Stimulated activated CD4-positive, alpha-beta T cell treated with anti-CD3 and anti-CD28 coated beads, TNF-alpha, amount 100 ng/mL, for 4 hours (primary cell): Measurements from ENCODE around the gene DDX20.

Experiments
- DNase-seq, 3 experiments: peaks; one replicate each; pipeline ENCODE4 v3.0.0-alpha.2; 2020; ENCODE audit warnings: low read depth in 3 of 3

The DDX20 gene, protein sequence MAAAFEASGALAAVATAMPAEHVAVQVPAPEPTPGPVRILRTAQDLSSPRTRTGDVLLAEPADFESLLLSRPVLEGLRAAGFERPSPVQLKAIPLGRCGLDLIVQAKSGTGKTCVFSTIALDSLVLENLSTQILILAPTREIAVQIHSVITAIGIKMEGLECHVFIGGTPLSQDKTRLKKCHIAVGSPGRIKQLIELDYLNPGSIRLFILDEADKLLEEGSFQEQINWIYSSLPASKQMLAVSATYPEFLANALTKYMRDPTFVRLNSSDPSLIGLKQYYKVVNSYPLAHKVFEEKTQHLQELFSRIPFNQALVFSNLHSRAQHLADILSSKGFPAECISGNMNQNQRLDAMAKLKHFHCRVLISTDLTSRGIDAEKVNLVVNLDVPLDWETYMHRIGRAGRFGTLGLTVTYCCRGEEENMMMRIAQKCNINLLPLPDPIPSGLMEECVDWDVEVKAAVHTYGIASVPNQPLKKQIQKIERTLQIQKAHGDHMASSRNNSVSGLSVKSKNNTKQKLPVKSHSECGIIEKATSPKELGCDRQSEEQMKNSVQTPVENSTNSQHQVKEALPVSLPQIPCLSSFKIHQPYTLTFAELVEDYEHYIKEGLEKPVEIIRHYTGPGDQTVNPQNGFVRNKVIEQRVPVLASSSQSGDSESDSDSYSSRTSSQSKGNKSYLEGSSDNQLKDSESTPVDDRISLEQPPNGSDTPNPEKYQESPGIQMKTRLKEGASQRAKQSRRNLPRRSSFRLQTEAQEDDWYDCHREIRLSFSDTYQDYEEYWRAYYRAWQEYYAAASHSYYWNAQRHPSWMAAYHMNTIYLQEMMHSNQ

DNA sequence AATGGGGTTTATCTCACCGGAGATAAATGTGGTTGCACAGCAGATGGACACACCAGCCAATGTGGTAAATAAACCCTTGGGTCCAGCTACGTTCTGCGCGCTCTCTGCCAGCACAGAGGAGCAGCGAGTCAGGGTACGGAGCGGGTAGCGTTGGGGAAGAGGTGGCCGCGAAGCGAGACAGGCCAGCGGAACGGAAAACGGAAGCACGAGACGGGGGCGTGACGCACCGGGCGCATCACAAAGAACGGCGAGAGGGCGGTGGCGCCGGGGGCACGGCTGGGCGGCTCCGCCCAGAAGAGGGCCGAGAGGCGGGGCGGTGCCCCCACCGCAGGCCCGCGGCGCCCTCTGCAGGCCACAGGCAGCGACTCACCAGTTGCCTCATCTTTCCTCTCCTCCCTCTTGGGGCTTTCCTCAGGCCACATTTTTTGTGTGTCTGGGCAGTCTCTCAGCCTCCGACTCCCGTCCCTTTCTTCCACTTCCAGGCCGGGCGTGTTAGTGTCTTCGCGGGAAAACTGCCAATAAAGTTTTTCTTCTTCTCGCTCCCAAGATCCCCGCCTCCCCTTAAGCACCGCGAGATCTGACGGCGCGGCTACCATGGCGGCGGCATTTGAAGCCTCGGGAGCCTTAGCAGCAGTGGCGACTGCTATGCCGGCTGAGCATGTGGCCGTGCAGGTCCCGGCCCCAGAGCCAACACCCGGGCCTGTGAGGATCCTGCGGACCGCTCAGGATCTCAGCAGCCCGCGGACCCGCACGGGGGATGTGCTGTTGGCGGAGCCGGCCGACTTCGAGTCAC, at the start of gene DDX20:
Gene DDX20, plus strand, starts transcription at position 571 of the 793 bp plus-strand sequence. Its CDS starts 24 bp downstream, at position 595.
- DNase-seq = peak; percentile 86 to 88 (median 87)

DNA sequence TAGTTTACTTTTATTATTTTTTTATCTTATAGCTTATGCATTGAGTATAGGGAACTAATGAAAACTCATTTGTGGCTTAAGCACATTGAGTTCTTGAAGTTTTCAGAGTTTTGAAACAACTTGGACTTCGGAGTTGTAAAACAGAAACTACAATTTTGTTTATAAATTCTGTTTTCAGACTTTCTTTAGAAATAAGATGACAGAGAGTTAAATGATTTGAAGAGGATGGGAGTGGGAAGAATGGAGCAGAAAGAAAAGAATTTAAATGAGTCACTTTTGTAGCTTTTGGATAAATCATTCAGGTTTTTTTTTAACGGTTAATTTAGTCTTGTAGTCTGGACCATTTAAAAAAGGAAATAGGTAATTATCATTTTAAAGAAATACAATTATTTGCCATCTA, 48.8 kb upstream of the DDX20 start:
- no peak for DNase-seq

DNA sequence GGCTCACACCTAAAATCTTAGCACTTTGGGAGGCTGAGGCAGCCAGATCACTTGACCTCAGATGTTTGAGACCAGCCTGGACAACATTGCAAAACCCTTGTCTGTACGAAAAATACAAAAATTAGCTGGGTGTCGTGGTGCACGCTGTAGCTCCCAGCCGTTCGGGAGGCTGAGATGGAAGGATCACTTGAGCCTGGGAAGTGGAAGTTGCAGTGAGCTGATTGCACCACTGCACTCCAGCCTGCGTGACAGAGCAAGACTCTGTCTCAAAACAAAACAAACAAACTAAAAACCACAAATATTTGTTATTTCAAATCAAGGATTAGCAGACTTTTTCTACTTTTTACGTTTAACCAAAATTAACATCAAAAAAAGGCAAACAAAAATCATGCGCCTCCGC, 47.8 kb upstream of the DDX20 start:
- no peak for DNase-seq

DNA sequence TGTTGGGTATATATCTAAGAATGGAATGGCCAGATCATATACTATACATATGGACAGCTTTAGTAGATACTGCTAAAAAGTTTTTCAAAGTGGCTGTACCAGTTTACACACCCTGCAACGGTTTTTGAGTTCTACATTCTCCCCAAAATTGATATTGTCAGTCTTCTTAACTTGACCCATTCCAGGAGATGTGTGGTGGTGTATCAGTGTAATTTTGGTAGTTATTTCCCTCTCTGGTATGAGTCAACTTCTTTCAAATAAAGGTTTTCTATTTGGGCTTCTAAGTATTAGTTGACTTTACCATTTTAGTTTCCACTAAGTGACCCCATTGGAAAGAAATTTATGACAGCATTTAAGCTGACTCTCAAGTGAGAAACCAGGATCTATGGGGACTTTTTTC, 45.7 kb upstream of the DDX20 start:
- no peak for DNase-seq

DNA sequence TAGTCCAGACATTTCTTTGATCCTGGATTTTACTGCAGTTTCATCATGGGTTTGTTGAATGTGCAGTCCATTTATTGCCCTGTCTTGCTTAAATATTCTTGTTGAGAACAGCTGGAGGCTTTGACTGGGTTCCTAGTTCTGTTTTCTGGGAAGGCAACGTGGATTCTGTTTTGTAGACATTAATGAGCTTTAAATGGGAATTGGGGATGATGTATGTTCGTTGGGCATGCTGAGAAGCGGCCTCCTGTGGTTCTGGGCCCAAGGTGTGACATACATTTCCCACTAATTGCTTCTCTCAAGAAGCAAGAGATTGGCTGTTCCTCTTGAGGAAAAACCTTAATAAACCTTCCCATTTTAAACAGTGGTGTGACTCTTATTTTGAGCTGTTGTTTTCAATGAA, 39.4 kb upstream of the DDX20 start:
- no peak for DNase-seq

DNA sequence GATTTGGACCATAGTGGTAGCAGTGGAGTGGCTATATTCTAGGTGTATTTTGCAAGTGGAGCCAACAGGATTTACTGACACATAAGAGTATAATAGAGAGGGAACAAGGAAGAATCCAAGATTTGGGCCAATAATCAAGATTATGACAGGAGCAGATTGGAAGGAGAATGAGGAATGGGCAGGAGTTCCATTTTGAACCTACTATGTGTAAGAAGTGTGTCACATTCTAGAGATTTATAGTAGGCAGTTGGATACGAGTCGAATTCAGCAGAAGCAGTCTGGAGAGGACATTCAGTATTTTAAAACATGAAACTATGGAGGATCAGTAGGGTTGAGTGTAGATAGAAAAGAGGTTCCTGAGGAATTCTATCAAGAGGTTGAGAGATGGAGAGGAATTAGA, 38.3 kb upstream of the DDX20 start:
- no peak for DNase-seq

DNA sequence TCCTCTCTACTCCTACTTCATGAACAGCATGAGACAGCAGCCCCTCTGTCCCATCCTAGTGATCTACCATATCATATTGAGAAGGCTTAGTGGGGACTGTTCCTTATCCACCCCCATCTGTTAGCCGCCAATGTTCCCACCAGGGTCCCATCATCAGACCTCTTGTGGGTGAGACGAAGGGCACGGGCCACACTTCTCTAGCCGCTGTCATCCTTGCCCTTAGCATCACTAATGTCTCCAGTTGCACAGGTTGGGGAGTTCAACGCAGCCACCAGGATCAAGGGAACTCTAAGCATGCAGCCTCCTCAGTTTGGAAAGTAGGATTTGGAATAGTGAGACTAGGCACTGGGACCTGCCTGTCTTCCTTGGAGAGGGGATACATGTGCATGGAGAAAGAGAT, 36.6 kb upstream of the DDX20 start:
- DNase-seq = no peak

DNA sequence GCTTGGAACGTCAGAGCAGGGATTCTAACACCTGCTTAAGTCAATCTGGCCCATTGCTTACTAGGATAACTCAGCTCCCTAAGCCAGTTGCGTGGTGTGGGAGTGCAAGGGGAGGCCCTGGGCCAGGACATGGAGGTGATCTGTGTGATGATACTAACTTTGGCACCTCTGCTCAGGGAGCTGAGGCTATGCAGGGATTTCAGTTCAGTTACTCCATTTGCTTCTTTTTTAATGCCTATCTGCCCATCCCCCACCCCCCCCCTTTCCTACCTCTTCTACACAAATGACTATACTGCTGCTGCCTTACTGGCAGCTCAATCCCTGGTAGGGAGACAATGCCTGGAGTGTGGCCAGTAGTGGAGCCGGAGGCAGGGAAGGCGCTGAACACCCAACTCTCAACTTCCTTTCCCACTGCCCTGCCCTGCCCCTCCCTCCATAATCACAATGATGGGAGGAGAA, 36.0 kb upstream of the DDX20 start:
- no peak for DNase-seq

DNA sequence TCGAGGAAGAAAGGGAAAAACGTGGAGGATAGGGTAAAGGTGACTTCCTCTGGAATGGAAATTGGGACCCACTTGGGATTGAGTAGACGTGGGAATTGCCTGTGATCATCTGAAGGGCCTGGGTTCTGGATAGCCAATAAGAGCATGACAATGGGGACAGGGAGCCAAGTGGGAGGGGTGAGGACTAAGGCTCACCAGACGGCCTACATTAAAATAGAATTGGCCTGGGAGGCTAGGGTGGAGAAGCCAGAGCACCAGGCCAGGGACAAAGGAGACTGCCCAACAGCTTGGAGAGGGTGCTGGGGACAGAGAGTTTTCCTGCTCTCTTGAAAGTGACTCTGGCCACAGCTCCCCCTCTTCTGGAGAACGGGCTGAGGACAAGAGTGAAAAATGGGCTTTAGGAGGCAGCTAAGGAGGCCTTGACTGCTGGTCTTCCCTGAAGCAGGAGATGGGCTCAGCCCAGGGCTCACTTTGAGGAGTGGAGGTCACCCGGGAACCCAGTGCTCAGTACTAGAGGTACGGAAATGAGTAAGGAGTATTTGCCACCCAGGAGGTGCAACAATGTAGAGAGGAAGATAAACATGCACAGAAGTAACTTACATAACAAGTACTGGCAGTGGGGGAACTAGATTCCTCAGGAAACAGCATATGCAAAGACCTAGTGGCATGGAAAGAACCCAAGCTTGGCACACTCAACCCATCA, 35.3 kb upstream of the DDX20 start:
- DNase-seq = no peak

DNA sequence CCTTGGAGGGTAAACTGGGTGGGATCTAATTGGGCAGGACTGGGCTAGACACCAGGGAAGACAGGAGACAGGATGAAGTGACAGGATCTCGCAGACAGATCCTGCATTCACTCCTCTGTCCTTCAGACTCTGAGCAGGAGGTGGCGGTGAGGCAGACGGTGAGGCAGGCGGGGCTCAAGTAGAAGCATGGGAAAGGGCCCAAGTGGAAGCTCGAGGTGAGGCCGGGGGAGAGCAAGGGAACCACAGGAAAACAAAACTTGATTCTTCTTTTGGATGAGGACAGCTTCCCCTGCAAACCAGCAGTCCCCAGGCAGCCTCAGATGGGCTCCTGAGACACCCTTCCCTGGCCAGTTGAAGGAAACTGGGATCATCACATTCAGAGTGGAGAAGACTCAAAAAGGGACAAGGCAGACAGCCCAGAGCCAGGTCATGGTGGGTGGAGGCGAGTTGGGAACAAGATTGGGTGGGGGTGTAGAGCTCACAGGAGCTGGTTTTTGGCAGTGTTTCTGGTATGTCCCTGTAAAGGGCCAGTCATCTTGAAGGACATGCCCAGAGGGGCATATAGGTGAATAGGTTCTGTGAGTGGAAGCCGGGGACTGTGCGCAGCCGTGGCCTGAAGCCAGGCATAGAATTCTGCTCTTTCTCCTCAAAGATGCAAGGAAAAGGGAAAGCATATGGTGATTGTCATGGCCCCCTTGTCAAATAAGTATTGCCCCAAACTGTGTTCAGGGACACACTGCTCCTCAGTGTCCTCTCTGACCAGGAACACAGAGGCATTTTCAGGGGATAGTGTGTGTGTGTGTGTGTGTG, 34.5 kb upstream of the DDX20 start:
- no peak for DNase-seq

DNA sequence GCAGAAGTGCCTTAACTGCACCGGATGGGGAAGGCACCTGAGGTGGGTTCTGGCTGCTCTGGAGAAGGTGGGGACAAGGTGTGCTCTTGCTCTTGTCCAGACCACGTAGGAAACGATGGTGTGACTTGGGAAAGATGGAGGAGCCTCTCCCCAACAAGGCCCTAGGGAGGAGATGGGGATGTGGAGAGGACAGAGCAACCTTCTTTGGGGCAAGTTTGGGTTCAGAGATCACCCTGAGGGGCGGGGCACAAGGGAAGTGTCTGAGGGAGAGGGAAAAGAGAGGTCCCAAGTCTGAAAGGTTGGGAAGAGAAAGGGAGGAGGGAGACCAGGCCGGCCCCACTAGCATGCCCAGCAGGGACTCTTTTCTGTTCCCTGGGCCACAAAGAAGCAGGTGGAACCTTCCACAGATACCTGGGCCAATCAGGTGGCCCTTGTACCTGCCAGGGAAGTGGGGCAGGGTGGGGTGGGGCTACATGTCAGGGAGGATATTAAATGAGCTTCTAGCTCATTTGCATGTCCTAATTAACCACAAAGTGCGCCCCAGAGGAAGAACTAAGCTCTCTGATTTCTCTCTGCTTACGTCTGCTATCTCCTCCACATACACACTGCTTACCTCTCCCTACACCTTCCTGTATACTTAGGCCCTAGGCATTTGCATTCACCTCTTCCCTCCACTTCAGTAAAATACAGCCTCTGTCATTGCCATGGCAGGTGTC, 32.5 kb upstream of the DDX20 start:
- DNase-seq = no peak

DNA sequence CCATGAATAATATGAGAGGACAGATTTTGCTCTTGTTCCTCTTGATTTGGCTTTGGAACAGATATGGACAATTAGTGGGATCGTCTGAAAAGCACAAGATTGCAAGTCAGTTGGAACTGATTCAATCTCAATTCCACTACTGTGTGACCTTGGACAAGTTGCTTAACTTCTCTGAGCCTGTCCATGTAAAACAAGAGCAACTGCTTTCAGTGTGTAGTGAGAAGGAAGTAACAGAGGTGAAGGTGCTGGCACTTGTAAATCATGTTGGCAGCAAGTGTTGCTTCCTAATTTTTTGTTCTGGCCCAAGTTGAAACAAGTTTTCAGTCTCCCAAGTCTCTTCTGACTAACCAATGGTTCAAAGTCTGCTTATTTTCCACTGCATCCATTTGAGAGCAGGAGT, 31.8 kb upstream of the DDX20 start:
- DNase-seq = no peak

DNA sequence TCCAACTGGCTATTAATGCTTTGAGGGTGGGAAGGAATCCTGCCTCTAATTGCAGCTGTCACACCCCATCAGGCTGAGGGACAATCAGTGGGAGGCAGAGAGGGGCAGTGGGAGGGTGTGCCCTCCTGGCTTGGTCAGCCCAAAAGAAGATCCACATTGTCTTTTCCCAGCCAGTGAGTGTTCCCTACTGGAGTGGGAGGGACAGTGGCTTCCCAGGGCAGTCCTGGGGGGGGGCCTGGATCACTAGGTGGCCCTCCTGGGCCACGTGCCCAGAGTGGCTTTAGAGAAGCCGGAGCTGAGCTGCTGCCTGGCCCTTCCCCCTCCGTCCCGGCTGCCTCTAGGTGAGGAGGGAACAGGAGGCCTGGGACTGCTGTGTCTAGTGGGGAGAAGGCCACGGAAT, 30.5 kb upstream of the DDX20 start:
- DNase-seq = no peak

DNA sequence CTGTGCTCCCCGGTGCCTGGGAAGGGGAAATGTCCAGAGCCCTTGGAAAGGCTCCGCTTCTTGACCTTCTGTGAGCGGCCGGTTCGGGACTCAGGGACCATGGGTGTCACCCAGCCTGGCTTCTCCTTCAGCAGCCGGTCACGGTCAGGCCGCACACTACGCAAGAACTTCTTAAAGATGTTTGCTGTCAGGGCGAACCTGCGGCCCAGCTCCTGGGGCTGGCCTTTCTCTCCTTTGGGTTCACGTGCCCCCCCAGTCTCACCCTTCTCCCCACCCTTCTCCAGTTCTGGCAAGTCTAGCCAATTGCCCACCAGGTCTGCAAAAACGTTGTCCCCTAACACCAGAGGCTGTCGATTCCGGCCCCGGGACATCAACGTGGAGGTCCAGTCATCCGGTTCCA, 28.6 kb upstream of the DDX20 start:
- no peak for DNase-seq

DNA sequence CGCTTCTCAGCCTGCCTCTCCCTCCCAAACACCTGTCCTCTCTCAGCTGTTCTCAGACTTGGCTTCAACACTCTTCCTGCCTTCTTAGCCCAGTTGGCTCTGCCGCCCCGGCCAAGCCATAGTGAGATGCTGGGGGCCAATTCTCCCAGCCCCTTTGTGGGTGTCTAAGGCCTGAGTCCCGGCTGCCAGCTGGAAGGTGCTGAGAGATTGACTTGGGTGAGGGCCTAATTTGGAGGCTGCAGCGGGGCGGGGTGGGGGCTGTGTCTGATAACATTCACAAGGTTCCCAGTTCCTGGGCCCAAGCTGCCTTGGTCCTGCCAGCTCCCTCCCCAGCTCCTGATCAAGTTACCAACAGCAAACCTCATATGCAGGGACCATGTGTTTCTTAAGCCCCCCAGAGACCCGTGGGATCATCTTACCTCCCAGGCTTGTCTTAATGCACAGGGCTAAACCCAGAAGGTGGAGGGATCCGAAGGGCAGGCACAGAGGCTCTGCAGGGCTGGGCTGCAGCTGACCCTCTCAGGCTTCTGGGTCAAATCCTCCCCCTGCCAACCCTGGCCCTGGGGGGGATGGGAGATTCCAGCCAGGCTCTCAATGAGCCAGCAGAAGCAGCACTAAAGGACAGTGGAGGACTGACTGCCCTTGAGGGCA, 26.3 kb upstream of the DDX20 start:
- DNase-seq = no peak

DNA sequence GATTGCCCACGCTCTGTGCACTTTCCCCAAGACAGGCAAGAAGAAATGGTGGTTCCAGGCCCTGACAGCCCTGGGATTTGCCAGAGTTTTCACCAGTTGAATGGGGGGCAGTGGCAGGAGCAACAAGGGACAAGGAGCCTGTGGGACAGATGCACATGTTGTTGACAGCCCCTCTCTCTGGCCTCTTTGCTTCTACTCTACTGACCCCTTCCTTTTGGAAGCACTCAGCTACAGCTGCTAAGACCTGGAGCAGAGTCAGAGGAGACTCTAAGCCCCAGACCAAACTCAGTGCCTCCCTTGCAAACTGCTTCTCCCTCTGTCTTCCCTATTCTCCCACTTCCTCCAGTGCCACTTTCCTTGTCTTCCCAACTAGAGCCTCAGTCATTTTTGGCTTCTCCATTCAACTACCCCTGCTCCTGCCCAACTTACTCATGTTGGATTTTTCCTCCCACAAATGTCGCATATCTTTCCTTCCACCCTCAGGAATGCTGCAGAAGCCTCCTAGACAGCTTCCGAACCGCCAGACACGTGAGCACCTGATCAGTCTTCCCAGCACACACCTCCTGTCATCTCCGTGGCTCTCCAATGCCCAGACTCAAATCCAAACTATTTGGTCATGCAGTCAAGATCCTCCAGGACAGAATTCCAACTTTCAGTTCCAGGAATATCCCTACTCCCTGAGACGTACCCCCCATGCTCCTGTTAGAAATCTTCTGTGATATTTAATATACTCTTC, 25.6 kb upstream of the DDX20 start:
- DNase-seq = no peak

DNA sequence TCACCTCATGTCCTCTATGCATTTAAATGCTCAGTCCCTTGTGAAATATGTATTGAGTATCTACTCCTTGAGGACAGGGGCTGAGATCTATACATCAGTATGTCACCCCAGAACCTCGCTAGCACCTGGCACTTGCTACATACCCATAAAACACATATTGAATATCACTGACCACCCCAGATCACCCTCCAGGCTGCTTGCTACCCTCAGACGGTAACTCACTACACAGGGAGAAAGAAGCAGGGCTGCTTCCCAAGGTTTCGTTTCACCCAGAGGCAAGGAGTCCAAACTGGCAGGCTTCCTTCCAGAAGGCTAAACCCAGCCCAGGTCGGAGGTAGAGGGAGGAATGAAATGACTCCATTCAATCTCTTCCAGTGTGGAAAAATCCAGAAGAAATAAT, 25.0 kb upstream of the DDX20 start:
- DNase-seq = no peak

DNA sequence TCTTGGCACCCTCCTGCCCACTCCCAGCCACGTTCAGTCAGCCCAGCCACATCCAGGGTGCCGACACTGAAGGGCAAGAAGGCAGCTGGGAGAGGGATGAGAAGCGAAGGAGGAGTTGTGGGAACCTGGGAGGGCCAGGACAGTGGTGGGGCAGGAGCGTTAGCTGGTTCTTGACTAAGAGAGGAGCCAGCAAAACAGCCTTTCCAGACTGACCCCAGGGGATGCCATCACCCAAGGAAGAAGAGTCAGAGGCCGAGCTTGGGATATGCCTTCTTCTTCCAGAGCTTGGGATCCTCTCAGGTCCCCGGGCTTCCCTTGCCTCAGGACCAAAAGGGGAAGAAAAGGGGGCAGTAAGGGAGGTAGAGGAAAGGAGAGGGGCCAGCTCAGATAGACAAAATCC, 23.7 kb upstream of the DDX20 start:
- no peak for DNase-seq

DNA sequence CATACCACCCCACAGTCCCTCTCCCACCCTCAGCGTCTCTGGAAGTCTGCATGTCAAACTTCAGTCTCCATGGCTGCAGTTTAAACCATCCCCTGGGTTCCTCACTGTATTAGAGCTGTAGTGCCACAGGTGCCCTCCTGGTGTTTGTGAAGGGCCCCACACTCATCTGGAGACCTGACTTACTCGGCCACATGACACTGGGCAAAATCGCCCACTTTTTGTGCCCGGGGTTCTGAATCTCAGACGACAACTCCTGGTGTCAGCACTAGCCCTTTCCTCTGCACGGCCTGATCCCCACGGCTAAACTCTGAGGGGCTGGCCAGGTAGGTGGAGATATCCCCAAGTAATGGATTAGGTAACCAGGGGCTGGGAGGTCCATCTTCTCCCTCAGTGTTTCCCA, 23.0 kb upstream of the DDX20 start:
- no peak for DNase-seq
